Urinary bladder (tissue), 4 donors: ENCODE data around the gene ANKRD1. TPM values are rescaled to one million over a fixed set of nuclear protein-coding genes. Genes with fewer than 3 reads are reported as not detected.
A peak's percentile ranks its signal among the peaks of the same experiment; 100 is the strongest.
"Not testable (repeated sequence)": the region's sequence is repeated elsewhere in the genome, so short reads cannot be mapped to it uniquely, and the experiment has no call there.

Experiments used
- DNase-seq: peaks from one replicate; pipeline ENCODE4 v3.0.0-alpha.2; 2015; ENCODE audit errors: extremely low spot score
- H3K27ac ChIP-seq: one replicate; pipeline ENCODE4 v1.5.1; 2013; ENCODE audit warnings: low read depth, mild to moderate bottlenecking, moderate library complexity
- H3K36me3 ChIP-seq: one replicate; pipeline ENCODE4 v1.6.1; 2013; ENCODE audit warnings: mild to moderate bottlenecking, moderate library complexity; ENCODE audit not compliant: insufficient read depth
- H3K4me1 ChIP-seq: one replicate; pipeline ENCODE4 v1.6.1; 2013; ENCODE audit warnings: mild to moderate bottlenecking, moderate library complexity; ENCODE audit not compliant: insufficient read depth
- H3K4me3 ChIP-seq: one replicate; pipeline ENCODE4 v1.5.1; 2013; ENCODE audit warnings: low read depth, low read length
- WGBS: extraction: QIAGEN DNeasy Blood & Tissue Kit; methylation state at CpG from one replicate; pipeline ENCODE4 v1.1.7; 2013; 5-methylcytosine and 5-hydroxymethylcytosine counted together
- polyA plus RNA-seq: library from polyadenylated mRNA; stranded (reverse); fragments of 200-250 nt; gene quantifications from one replicate; pipeline ENCODE4 v1.2.3, GENCODE V29; 2013
- total RNA-seq: library from RNA; depleted of rRNA; stranded (reverse); fragments of >200 nt; gene quantifications from one replicate; pipeline ENCODE4 v1.2.3, GENCODE V29; 2014
- donor health status: healthy with polysubstance abuse.
- donor health status: healthy.

The ANKRD1 gene
- total and polyA plus RNA-seq, 2 donors, result 0.04 to 6.8 TPM

- H3K4me1 ChIP-seq, result no peaks in the 10 kb centered on the region
- WGBS, result 94% methylated on average over 7 of the region's 7 CpGs
- no peak for DNase-seq
- H3K4me3 ChIP-seq, result no peak overlapping the region
- H3K36me3 ChIP-seq, result no peaks in the 10 kb centered on the region
- H3K27ac ChIP-seq, result no peak overlapping the region
Measured at GRCh38 chr10:90912854-90913479, 7.9 kb downstream of the ANKRD1 start.

GRCh38 chr10:90912174-90912573 is 8.7 kb downstream of the ANKRD1 start:
- H3K4me1 ChIP-seq, result no peaks in the 10 kb centered on the region
- H3K36me3 ChIP-seq, result no peaks in the 10 kb centered on the region
- 64% methylated on average over 4 of the region's 4 CpGs for WGBS
- no peak overlapping the region for H3K4me3 ChIP-seq
- H3K27ac ChIP-seq, result no peak overlapping the region
- no peak for DNase-seq

- Histone ChIP-seq H3K27ac (no peak overlapping the region), H3K4me1 (no peaks in the 10 kb centered on the region), H3K4me3 (no peak overlapping the region), H3K36me3 (no peaks in the 10 kb centered on the region)
- WGBS, result 34% methylated on average over 12 of the region's 12 CpGs
- DNase-seq, result peak; percentile 59
Measured at GRCh38 chr10:90911133-90912051, 9.5 kb downstream of the ANKRD1 start.

- no peaks in the 10 kb centered on the region for H3K36me3 ChIP-seq
Measured at GRCh38 chr10:90906596-90906995, 14.3 kb downstream of the ANKRD1 start.

GRCh38 chr10:90905925-90906324 is 15.0 kb downstream of the ANKRD1 start:
- 88% methylated on average over 1 of the region's 1 CpG for WGBS
- Histone ChIP-seq H3K4me1 (no peaks in the 10 kb centered on the region), H3K4me3 (no peak overlapping the region), H3K36me3 (no peaks in the 10 kb centered on the region), H3K27ac (no peak overlapping the region)
- no peak for DNase-seq

More at GRCh38 chr10:90906596-90906995, 14.3 kb downstream of the ANKRD1 start:
- no peak for DNase-seq
- Histone ChIP-seq H3K4me3 (no peak overlapping the region), H3K27ac (no peak overlapping the region), H3K4me1 (no peaks in the 10 kb centered on the region)
- 74% methylated on average over 1 of the region's 1 CpG for WGBS

- DNase-seq, result not testable (repeated sequence)
- 86% methylated on average over 2 of the region's 2 CpGs for WGBS
Measured at GRCh38 chr10:90896916-90897315, 24.0 kb downstream of the ANKRD1 start.

GRCh38 chr10:90893190-90893589 is 27.7 kb downstream of the ANKRD1 start:
- Histone ChIP-seq H3K36me3 (peaks cover 3% of the 10 kb centered on the region), H3K4me1 (no peaks in the 10 kb centered on the region), H3K27ac (no peak overlapping the region), H3K4me3 (no peak overlapping the region)
- WGBS, result 97% methylated on average over 3 of the region's 3 CpGs
- no peak for DNase-seq

More at GRCh38 chr10:90896916-90897315, 24.0 kb downstream of the ANKRD1 start:
- H3K27ac ChIP-seq, H3K36me3 ChIP-seq, H3K4me1 ChIP-seq, H3K4me3 ChIP-seq: not testable (repeated sequence)

GRCh38 chr10:90890347-90890746 is 30.5 kb downstream of the ANKRD1 start:
- WGBS, result 73% methylated on average over 2 of the region's 2 CpGs
- no peak overlapping the region for H3K27ac ChIP-seq
- H3K36me3 ChIP-seq, result peaks cover 3% of the 10 kb centered on the region
- DNase-seq, result no peak
- H3K4me1 ChIP-seq, result peaks cover 1% of the 10 kb centered on the region
- no peak overlapping the region for H3K4me3 ChIP-seq

- Histone ChIP-seq H3K36me3 (peaks cover 3% of the 10 kb centered on the region), H3K27ac (no peak overlapping the region), H3K4me1 (peaks cover 1% of the 10 kb centered on the region), H3K4me3 (no peak overlapping the region)
- DNase-seq, result no peak
- 96% methylated on average over 1 of the region's 1 CpG for WGBS
Measured at GRCh38 chr10:90889636-90890035, 31.3 kb downstream of the ANKRD1 start.

- WGBS, result 95% methylated on average over 6 of the region's 6 CpGs
- peaks cover 3% of the 10 kb centered on the region for H3K36me3 ChIP-seq
- no peak for DNase-seq
- H3K4me1 ChIP-seq, result peaks cover 1% of the 10 kb centered on the region
- H3K27ac ChIP-seq, result no peak overlapping the region
- no peak overlapping the region for H3K4me3 ChIP-seq
Measured at GRCh38 chr10:90888387-90888786, 32.5 kb downstream of the ANKRD1 start.

GRCh38 chr10:90887555-90887954 is 33.3 kb downstream of the ANKRD1 start:
- 71% methylated on average over 6 of the region's 6 CpGs for WGBS
- no peak for DNase-seq
- H3K27ac ChIP-seq, result no peak overlapping the region
- H3K4me1 ChIP-seq, result peaks cover 1% of the 10 kb centered on the region
- no peak overlapping the region for H3K4me3 ChIP-seq
- peaks cover 2% of the 10 kb centered on the region for H3K36me3 ChIP-seq

GRCh38 chr10:90885176-90885575 is 35.7 kb downstream of the ANKRD1 start:
- Histone ChIP-seq H3K4me1 (peaks cover 1% of the 10 kb centered on the region), H3K4me3 (no peak overlapping the region), H3K27ac (no peak overlapping the region), H3K36me3 (peaks cover 2% of the 10 kb centered on the region)
- DNase-seq, result no peak
- WGBS, result 56% methylated on average over 1 of the region's 1 CpG

GRCh38 chr10:90884431-90884830 is 36.5 kb downstream of the ANKRD1 start:
- Histone ChIP-seq H3K27ac (no peak overlapping the region), H3K4me3 (no peak overlapping the region), H3K4me1 (peaks cover 1% of the 10 kb centered on the region), H3K36me3 (peaks cover 2% of the 10 kb centered on the region)
- no peak for DNase-seq
- 45% methylated on average over 3 of the region's 3 CpGs for WGBS
